Loucy (cell line): ENCODE results near the gene INSR.

ENCODE experiments used
- H2AFZ ChIP-seq: fragments of 200-600 bp; sonication (generic); 2 replicates; pipeline ENCODE4 v1.6.0; 2016; ENCODE audit warnings: antibody characterized with exemption, mild to moderate bottlenecking, low read length, moderate library complexity
- H3F3A ChIP-seq: fragments of 200-600 bp; 2 replicates; pipeline ENCODE4 v1.6.0; 2016; ENCODE audit warnings: antibody characterized with exemption, low read depth, mild to moderate bottlenecking
- H3K27me3 ChIP-seq: fragments of 200-600 bp; sonication (generic); 2 replicates; pipeline ENCODE4 v1.6.1; 2014; ENCODE audit warnings: low read length, mild to moderate bottlenecking; ENCODE audit not compliant: insufficient read depth, poor library complexity, severe bottlenecking
- H3K36me3 ChIP-seq: fragments of 200-600 bp; sonication (generic); 2 replicates; pipeline ENCODE4 v1.6.1; 2016; ENCODE audit warnings: low read length; ENCODE audit not compliant: insufficient read depth
- H3K4me1 ChIP-seq: fragments of 200-600 bp; sonication (generic); 2 replicates; pipeline ENCODE4 v1.5.1; 2014; ENCODE audit warnings: low read length, mild to moderate bottlenecking; ENCODE audit not compliant: insufficient read depth, poor library complexity, severe bottlenecking
- H3K4me2 ChIP-seq: fragments of 200-600 bp; sonication (generic); 2 replicates; pipeline ENCODE4 v1.6.0; 2014; ENCODE audit warnings: antibody characterized with exemption, low read length, low read depth, mild to moderate bottlenecking; ENCODE audit not compliant: poor library complexity, severe bottlenecking
- H3K4me3 ChIP-seq: fragments of 200-600 bp; sonication (generic); 2 replicates; pipeline ENCODE4 v1.5.1; 2014; ENCODE audit warnings: low read length, mild to moderate bottlenecking, mixed read lengths; ENCODE audit not compliant: poor library complexity, severe bottlenecking
- H3K79me2 ChIP-seq: fragments of 200-600 bp; sonication (generic); 2 replicates; pipeline ENCODE4 v1.6.1; 2014; ENCODE audit warnings: low read length; ENCODE audit not compliant: insufficient read depth
- H3K9ac ChIP-seq: fragments of 200-600 bp; sonication (generic); 2 replicates; pipeline ENCODE4 v1.6.0; 2014; ENCODE audit warnings: mild to moderate bottlenecking, low read depth, low read length, moderate library complexity; ENCODE audit not compliant: poor library complexity, severe bottlenecking
- H3K9me2 ChIP-seq: fragments of 200-600 bp; sonication (generic); replicated peaks from 2 replicates; pipeline ENCODE4 v1.6.1; 2016; ENCODE audit warnings: low read depth, low read length, mixed read lengths
- H3K9me3 ChIP-seq: fragments of 200-600 bp; sonication (generic); 2 replicates; pipeline ENCODE4 v1.6.1; 2014; ENCODE audit warnings: mild to moderate bottlenecking, antibody characterized with exemption, low read length, low read depth; ENCODE audit not compliant: insufficient read depth
- H4K20me1 ChIP-seq: fragments of 200-600 bp; sonication (generic); 2 replicates; pipeline ENCODE4 v1.6.0; 2014; ENCODE audit warnings: antibody characterized with exemption, low read length, mild to moderate bottlenecking; ENCODE audit not compliant: insufficient read depth, poor library complexity, severe bottlenecking
- EZH2phosphoT487 ChIP-seq: fragments of 200-600 bp; IDR thresholded peaks from 2 replicates; pipeline ENCODE4 v1.6.1; 2018; ENCODE audit warnings: antibody characterized with exemption, mild to moderate bottlenecking, moderate library complexity, borderline replicate concordance
- TF ChIP-seq, protein P1 (sequence below): fragments of 200-600 bp; sonication (generic); conservative IDR thresholded peaks from 2 replicates; pipeline ENCODE4 v1.5.1; 2014; ENCODE audit warnings: mild to moderate bottlenecking, antibody characterized with exemption, low read length

The INSR gene

DNA sequence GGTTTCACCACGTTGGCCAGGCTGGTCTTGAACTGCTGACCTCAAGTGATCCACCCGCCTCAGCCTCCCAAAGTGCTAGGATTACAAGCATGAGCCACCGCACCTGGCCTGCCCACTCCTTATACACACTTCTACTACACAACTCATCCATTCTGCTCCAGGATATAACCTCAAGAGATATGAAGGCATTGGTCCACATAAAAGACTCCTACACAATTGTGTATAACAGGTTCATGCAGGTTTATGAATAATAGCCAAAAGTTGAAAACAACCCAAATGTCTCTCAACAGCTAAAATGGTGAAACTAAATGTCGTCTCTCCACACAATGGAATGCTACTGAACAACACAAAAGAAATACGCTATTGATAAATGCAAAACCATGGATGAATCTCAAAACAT, 58.1 kb downstream of the INSR start:
- H3K4me2 ChIP-seq: no peak overlapping the region

DNA sequence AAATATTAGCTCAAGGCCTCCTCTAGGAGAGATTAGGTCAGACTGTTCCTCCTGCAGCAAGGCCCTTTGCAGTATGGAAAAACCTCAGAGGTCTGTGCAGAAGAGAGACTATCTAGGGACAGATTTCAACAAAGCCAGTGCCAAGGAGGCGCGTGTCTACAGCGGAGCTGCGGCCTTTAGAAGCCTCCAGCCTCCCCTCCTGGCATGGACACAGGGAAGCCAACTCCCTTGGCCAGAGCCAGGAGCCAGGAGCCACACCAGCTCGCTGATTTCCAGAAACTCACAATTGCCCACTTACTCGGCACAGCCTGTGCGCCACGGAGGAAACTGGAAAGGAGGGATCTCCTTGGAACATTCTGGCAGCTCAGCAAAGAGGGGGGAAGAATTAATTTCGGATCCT, 63.4 kb downstream of the INSR start:
- TF ChIP-seq, protein P1, sequence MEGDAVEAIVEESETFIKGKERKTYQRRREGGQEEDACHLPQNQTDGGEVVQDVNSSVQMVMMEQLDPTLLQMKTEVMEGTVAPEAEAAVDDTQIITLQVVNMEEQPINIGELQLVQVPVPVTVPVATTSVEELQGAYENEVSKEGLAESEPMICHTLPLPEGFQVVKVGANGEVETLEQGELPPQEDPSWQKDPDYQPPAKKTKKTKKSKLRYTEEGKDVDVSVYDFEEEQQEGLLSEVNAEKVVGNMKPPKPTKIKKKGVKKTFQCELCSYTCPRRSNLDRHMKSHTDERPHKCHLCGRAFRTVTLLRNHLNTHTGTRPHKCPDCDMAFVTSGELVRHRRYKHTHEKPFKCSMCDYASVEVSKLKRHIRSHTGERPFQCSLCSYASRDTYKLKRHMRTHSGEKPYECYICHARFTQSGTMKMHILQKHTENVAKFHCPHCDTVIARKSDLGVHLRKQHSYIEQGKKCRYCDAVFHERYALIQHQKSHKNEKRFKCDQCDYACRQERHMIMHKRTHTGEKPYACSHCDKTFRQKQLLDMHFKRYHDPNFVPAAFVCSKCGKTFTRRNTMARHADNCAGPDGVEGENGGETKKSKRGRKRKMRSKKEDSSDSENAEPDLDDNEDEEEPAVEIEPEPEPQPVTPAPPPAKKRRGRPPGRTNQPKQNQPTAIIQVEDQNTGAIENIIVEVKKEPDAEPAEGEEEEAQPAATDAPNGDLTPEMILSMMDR: no peak
- no peak for TF ChIP-seq EZH2phosphoT487
- H3K36me3 ChIP-seq: no peaks in the 10 kb centered on the region
- no peak overlapping the region for H3K9ac ChIP-seq
- H3K9me3 ChIP-seq: no peaks in the 10 kb centered on the region
- no peaks in the 10 kb centered on the region for H3K4me1 ChIP-seq
- H3K4me3 ChIP-seq: no peak overlapping the region
- H3K27me3 ChIP-seq: no peaks in the 10 kb centered on the region
- H2AFZ ChIP-seq: no peak overlapping the region
- no peaks in the 10 kb centered on the region; the same call in 1 of the 2 replicates for H3K79me2 ChIP-seq
- H3K9me2 ChIP-seq: no peaks in the 10 kb centered on the region
- H3F3A ChIP-seq: no peaks in the 10 kb centered on the region
- no peak overlapping the region for H3K4me2 ChIP-seq
- H4K20me1 ChIP-seq: no peaks in the 10 kb centered on the region

More for the DNA sequence above, 58.1 kb downstream of the INSR start:
- no peaks in the 10 kb centered on the region for H3F3A ChIP-seq
- H3K9me3 ChIP-seq: peaks cover 3% of the 10 kb centered on the region; the same call in 1 of the 2 replicates
- H3K27me3 ChIP-seq: no peaks in the 10 kb centered on the region
- H3K9ac ChIP-seq: no peak overlapping the region
- no peaks in the 10 kb centered on the region for H3K36me3 ChIP-seq
- TF ChIP-seq EZH2phosphoT487: no peak
- no peaks in the 10 kb centered on the region for H3K4me1 ChIP-seq
- H2AFZ ChIP-seq: no peak overlapping the region
- no peak overlapping the region for H3K4me3 ChIP-seq
- no peaks in the 10 kb centered on the region for H4K20me1 ChIP-seq
- peaks cover 5% of the 10 kb centered on the region; the same call in 1 of the 2 replicates for H3K79me2 ChIP-seq
- H3K9me2 ChIP-seq: no peaks in the 10 kb centered on the region

DNA sequence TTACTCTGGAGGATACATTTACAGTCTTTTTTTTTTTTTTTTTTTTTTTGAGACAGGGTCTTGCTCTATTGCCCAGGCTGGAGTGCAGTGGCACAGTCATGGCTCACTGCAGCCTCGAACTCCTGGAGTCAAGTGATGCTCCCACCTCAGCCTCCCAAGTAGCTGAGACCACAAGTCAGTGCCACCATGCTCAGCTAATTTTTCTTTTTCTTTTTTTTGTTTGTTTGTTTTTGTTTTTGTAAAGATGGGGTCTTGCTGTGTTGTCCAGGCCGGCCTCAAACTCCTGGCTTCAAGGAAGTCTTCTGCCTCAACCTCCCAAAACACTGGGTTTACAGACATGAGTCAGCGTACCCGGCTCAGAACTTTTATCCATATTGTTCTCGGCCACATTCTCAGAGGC, 64.5 kb downstream of the INSR start:
- no peaks in the 10 kb centered on the region for H3K27me3 ChIP-seq
- no peak overlapping the region for H3K4me2 ChIP-seq
- no peaks in the 10 kb centered on the region for H3K36me3 ChIP-seq
- no peak overlapping the region for H2AFZ ChIP-seq
- no peaks in the 10 kb centered on the region for H3F3A ChIP-seq
- no peak overlapping the region for H3K4me3 ChIP-seq
- H3K4me1 ChIP-seq: peaks cover 6% of the 10 kb centered on the region
- H3K9ac ChIP-seq: no peak overlapping the region
- peaks cover 5% of the 10 kb centered on the region for H4K20me1 ChIP-seq
- no peaks in the 10 kb centered on the region for H3K9me2 ChIP-seq
- H3K79me2 ChIP-seq: no peaks in the 10 kb centered on the region; the same call in 1 of the 2 replicates
- TF ChIP-seq EZH2phosphoT487: no peak
- TF ChIP-seq, protein P1: no peak
- H3K9me3 ChIP-seq: no peaks in the 10 kb centered on the region

DNA sequence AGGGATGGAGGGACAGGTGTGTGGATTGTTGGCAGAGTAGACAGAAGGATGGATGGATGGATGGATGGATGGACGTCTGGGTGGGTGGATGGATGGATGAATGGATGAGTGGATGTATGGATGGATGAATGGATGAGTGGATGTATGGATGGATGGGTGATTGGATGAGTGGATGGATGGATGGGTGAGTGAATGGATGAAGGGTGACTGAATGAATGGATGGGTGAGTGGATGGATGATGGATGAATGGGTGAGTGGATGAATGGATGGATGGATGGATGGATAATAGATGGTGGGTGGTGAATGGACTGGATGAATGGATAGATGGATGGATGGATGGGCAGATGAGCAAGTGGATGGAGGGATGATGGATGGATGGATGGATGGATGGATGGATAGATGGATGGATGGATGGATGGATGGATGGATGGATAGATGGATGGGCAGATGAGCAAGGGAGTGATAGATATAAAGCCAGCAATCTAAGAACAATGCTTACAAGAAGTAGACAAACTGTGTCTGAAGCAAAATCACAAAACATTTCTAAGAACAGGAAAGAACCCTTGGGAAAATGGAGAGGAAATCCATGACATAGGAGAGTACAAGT, 65.2 kb downstream of the INSR start:
- peaks cover 4% of the 10 kb centered on the region; the same call in 1 of the 2 replicates for H3K79me2 ChIP-seq
- H3K9me2 ChIP-seq: no peaks in the 10 kb centered on the region
- H4K20me1 ChIP-seq: peaks cover 5% of the 10 kb centered on the region
- no peak overlapping the region for H3K4me2 ChIP-seq
- no peaks in the 10 kb centered on the region for H3K9me3 ChIP-seq
- H3K4me1 ChIP-seq: peaks cover 6% of the 10 kb centered on the region
- H3K36me3 ChIP-seq: no peaks in the 10 kb centered on the region
- no peak overlapping the region for H3K9ac ChIP-seq
- no peak overlapping the region for H2AFZ ChIP-seq
- no peaks in the 10 kb centered on the region for H3F3A ChIP-seq
- TF ChIP-seq, protein P1: no peak
- TF ChIP-seq EZH2phosphoT487: no peak
- H3K4me3 ChIP-seq: no peak overlapping the region
- H3K27me3 ChIP-seq: no peaks in the 10 kb centered on the region
